Ishikawa (cell line): Measurements from ENCODE around the gene FOXD1.

Source experiments
- CEBPB ChIP-seq: IDR thresholded peaks from 2 replicates; pipeline ENCODE4 v1.6.1; 2012
- CREB1 ChIP-seq: IDR thresholded peaks from 2 replicates; pipeline ENCODE4 v1.6.1; 2012; ENCODE audit warnings: low read depth
- EGR1 ChIP-seq: IDR thresholded peaks from 2 replicates; pipeline ENCODE4 v1.6.1; 2012
- EP300 ChIP-seq: IDR thresholded peaks from 2 replicates; pipeline ENCODE4 v1.6.1; 2012; ENCODE audit warnings: borderline replicate concordance
- FOXM1 ChIP-seq: IDR thresholded peaks from 2 replicates; pipeline ENCODE4 v1.6.1; 2012; ENCODE audit warnings: low read depth, borderline replicate concordance
- NFIC ChIP-seq: IDR thresholded peaks from 2 replicates; pipeline ENCODE4 v1.6.1; 2012
- RAD21 ChIP-seq: IDR thresholded peaks from 2 replicates; pipeline ENCODE4 v1.6.1; 2012; ENCODE audit warnings: low read depth
- TAF1 ChIP-seq: IDR thresholded peaks from 2 replicates; pipeline ENCODE4 v1.6.1; 2012; ENCODE audit warnings: low read depth, mild to moderate bottlenecking
- TCF12 ChIP-seq: IDR thresholded peaks from 2 replicates; pipeline ENCODE4 v1.6.1; 2012; ENCODE audit warnings: low read depth
- TEAD4 ChIP-seq: IDR thresholded peaks from 2 replicates; pipeline ENCODE4 v1.6.1; 2012
- YY1 ChIP-seq: IDR thresholded peaks from 2 replicates; pipeline ENCODE4 v1.6.1; 2012; ENCODE audit warnings: low read depth
- ZBTB7A ChIP-seq: IDR thresholded peaks from 2 replicates; pipeline ENCODE4 v1.6.1; 2012; ENCODE audit warnings: low read depth
- TF ChIP-seq, protein P1 (sequence below): IDR thresholded peaks from 2 replicates; pipeline ENCODE4 v1.6.1; 2012; ENCODE audit warnings: low read depth, mild to moderate bottlenecking
- TF ChIP-seq, protein P2 (sequence below): IDR thresholded peaks from 2 replicates; pipeline ENCODE4 v1.6.1; 2012
- TF ChIP-seq, protein P3 (sequence below): IDR thresholded peaks from 2 replicates; pipeline ENCODE4 v1.6.1; 2012

The FOXD1 gene

DNA sequence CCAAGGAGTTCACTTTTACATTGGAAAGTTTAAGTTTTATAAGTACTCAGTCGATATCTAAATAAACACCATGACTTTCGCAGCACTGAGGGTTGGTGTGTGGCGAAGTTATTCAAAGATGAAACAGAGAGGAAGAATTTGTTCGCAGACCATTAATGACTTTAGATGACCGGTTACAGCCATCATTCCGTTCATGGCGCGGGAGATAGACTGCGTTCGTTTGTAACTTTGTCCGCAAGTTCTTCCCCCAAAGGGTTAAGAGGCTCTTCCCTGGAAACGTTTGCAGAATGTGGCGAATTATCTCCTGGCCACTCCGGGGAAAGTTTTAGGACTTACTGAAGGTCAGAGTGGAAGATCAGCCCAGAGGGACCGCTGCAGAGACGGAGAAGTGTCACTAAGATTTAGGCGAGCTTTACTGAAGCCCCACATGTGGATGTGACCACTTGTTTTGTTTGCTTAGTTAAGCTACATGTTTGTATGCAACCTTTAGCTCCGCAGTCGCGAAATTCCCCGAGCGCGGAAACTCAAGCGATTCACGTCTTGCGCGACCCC is 2.2 kb upstream of the FOXD1 start:
- TF ChIP-seq ZBTB7A: no peak
- TF ChIP-seq TEAD4: no peak
- TF ChIP-seq TCF12: no peak
- TF ChIP-seq NFIC: no peak
- no peak for TF ChIP-seq EP300
- no peak for TF ChIP-seq FOXM1
- TF ChIP-seq TAF1: no peak
- TF ChIP-seq, protein P1, sequence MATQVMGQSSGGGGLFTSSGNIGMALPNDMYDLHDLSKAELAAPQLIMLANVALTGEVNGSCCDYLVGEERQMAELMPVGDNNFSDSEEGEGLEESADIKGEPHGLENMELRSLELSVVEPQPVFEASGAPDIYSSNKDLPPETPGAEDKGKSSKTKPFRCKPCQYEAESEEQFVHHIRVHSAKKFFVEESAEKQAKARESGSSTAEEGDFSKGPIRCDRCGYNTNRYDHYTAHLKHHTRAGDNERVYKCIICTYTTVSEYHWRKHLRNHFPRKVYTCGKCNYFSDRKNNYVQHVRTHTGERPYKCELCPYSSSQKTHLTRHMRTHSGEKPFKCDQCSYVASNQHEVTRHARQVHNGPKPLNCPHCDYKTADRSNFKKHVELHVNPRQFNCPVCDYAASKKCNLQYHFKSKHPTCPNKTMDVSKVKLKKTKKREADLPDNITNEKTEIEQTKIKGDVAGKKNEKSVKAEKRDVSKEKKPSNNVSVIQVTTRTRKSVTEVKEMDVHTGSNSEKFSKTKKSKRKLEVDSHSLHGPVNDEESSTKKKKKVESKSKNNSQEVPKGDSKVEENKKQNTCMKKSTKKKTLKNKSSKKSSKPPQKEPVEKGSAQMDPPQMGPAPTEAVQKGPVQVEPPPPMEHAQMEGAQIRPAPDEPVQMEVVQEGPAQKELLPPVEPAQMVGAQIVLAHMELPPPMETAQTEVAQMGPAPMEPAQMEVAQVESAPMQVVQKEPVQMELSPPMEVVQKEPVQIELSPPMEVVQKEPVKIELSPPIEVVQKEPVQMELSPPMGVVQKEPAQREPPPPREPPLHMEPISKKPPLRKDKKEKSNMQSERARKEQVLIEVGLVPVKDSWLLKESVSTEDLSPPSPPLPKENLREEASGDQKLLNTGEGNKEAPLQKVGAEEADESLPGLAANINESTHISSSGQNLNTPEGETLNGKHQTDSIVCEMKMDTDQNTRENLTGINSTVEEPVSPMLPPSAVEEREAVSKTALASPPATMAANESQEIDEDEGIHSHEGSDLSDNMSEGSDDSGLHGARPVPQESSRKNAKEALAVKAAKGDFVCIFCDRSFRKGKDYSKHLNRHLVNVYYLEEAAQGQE: no peak
- TF ChIP-seq YY1: no peak
- TF ChIP-seq, protein P2, sequence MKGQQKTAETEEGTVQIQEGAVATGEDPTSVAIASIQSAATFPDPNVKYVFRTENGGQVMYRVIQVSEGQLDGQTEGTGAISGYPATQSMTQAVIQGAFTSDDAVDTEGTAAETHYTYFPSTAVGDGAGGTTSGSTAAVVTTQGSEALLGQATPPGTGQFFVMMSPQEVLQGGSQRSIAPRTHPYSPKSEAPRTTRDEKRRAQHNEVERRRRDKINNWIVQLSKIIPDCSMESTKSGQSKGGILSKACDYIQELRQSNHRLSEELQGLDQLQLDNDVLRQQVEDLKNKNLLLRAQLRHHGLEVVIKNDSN: no peak
- no peak for TF ChIP-seq EGR1
- no peak for TF ChIP-seq CEBPB
- no peak for TF ChIP-seq CREB1
- TF ChIP-seq, protein P3, sequence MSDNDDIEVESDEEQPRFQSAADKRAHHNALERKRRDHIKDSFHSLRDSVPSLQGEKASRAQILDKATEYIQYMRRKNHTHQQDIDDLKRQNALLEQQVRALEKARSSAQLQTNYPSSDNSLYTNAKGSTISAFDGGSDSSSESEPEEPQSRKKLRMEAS: no peak

DNA sequence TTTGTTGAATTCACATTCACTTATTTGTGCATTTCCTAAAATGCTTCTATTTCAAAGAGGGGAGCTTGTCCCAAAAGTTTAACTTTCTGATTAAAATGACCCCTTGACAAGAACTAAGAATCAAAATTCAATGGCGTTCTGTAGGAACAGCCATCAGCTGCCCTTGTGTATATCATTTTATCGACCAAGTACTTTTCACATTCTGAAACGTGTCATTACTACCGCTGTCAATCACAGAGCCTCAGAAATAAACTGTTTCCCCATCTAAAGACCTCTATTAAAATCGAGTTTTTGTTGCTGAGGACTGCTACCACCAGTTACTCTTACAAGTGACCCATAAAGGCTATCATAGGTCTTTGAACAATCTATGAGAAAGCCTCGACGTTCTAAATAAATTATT is 1.6 kb upstream of the FOXD1 start:
- TF ChIP-seq, protein P3: no peak
- TF ChIP-seq EGR1 (no peak), TAF1 (no peak), RAD21 (no peak), NFIC (no peak), TEAD4 (no peak), TCF12 (no peak), CEBPB (no peak), CREB1 (no peak), ZBTB7A (no peak), EP300 (no peak), YY1 (no peak), FOXM1 (no peak)
- TF ChIP-seq, protein P1: no peak
- TF ChIP-seq, protein P2: no peak

DNA sequence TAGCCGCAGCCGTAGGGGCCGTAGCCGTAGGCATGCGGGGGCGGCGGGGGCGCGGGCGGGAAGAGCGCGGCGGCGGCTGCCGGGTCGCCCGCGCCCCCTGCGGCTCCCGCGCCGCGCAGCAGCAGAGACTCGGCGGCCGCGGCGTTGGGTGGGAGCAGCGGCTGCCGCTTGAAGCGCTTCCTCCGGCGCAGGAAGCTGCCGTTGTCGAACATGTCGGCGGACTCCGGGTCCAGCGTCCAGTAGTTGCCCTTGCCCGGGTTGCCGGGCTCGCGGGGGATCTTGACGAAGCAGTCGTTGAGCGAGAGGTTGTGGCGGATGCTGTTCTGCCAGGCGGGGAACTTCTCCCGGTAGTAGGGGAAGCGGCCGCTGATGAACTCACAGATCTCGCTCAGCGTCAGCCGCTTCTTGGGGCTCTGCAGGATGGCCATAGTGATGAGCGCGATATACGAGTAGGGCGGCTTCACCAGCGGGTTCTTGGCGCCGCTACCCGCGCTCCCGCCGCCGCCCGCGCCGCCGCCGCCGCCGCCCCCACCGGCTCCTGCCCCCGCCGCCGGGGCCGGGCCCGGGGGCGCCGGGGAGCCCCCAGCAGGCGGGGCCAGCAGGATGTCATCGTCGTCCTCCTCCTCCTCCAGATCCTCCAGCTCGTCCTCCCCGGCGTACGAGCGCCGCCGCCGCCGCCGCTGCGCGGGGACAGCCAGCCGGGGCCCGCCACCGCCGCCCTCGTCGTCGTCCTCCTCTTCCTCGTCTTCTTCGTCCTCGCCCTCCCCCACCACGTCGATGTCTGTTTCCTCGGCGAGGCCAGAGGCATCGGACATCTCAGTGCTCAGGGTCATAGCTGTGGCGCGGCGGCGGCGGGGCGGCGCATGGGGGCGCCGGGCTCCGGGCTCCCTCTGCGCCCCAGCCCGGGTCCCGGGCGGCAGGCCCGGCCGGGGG is 781 bp downstream of the FOXD1 start:
- TF ChIP-seq RAD21 (no peak), ZBTB7A (peak; percentile 18; the same call in 1 of the 2 replicates), TEAD4 (no peak), EGR1 (peak; percentile 68)
- TF ChIP-seq, protein P2: no peak

DNA sequence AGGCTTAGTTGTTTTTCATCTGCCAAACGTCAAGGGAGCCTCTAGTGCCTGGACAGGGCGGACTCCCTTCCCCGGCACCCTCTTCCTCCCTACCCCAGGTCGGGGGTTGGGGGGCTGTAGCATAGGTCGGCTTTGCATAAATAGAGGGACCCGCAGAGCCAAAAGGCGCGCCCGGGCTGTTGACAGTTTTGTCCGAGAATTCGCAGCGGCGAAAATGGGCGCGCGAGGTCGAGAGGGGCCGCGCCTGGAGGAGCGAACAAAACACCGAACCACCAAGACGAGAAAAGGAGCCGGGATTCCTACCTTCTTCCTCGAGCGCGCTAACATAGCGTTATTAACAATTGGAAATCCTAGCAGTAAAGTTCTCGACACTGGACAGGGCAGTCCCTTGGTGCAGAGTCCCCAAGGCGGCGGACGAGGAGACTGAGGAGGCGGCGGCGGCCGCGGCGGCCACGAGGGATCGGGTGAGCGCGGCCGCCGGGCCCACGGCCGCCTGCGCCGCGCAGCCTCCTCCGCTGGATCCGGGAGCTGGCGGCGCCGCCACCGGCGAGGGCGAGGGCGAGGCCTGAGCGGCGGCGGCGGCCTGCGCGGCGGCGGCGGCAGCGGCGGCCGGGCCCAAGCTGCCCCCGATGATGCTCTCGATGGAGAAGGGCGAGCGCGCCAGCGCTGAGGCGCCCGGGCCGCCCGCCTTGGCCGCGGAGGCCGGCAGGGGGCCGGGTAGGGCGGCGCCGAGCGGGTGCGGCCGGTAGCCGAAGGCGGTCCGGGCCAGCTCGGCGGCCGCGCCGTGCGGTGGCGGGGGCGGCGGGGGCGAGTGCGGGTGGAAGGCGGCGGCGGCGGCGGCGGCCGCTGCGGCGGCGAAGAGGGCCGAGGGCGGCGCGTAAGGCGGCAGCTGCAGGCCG is 1.7 kb downstream of the FOXD1 start:
- TF ChIP-seq YY1 (no peak), CREB1 (no peak)
- TF ChIP-seq, protein P3: no peak
- TF ChIP-seq, protein P1: no peak
